Smooth muscle cell (in vitro differentiated cells): ENCODE results near the gene PRSS22. TPM values are rescaled to one million over a fixed set of nuclear protein-coding genes. Genes with fewer than 3 reads are reported as not detected.

ENCODE experiments used
- DNase-seq: peaks from one replicate; lab custom pipeline; 2025; ENCODE audit not compliant: unreplicated experiment; lab: John Stamatoyannopoulos, UW
- H2AFZ ChIP-seq: fragments of 200-600 bp; sonication (generic); 2 replicates; pipeline ENCODE4 v1.6.0; 2016; ENCODE audit warnings: antibody characterized with exemption, low read depth, mild to moderate bottlenecking
- H3F3A ChIP-seq: fragments of 200-600 bp; sonication (generic); 2 replicates; pipeline ENCODE4 v1.6.0; 2017; ENCODE audit warnings: antibody characterized with exemption, low read depth
- H3K27ac ChIP-seq: fragments of 200-600 bp; sonication (generic); 2 replicates; pipeline ENCODE4 v1.5.1; 2016; ENCODE audit warnings: low read depth, mild to moderate bottlenecking
- H3K27me3 ChIP-seq: fragments of 200-600 bp; sonication (generic); 2 replicates; pipeline ENCODE4 v1.6.1; 2016; ENCODE audit warnings: low read depth, mild to moderate bottlenecking
- H3K36me3 ChIP-seq: fragments of 200-600 bp; sonication (generic); 2 replicates; pipeline ENCODE4 v1.5.1; 2016; ENCODE audit warnings: low read depth
- H3K4me1 ChIP-seq: fragments of 200-600 bp; sonication (generic); 2 replicates; pipeline ENCODE4 v1.5.1; 2016; ENCODE audit warnings: low read depth
- H3K4me2 ChIP-seq: fragments of 200-600 bp; sonication (generic); 2 replicates; pipeline ENCODE4 v1.6.0; 2016; ENCODE audit warnings: mild to moderate bottlenecking
- H3K4me3 ChIP-seq: fragments of 200-600 bp; sonication (generic); 2 replicates; pipeline ENCODE4 v1.5.1; 2016; ENCODE audit warnings: mild to moderate bottlenecking
- H3K79me2 ChIP-seq: fragments of 200-600 bp; sonication (generic); 2 replicates; pipeline ENCODE4 v1.6.0; 2016; ENCODE audit warnings: low read depth, mild to moderate bottlenecking
- H3K9ac ChIP-seq: fragments of 200-600 bp; sonication (generic); 2 replicates; pipeline ENCODE4 v1.6.0; 2016; ENCODE audit warnings: low read depth
- H3K9me3 ChIP-seq: fragments of 200-600 bp; sonication (generic); replicated peaks from 2 replicates; pipeline ENCODE4 v1.5.1; 2016; ENCODE audit warnings: low read depth
- H4K20me1 ChIP-seq: fragments of 200-600 bp; sonication (generic); 2 replicates; pipeline ENCODE4 v1.6.0; 2016; ENCODE audit warnings: low read depth
- WGBS: methylation state at CpG from one replicate; pipeline ENCODE4 v1.1.7; 2016; ENCODE audit warnings: low lambda C conversion rate; 5-methylcytosine and 5-hydroxymethylcytosine counted together
- polyA plus RNA-seq: library from polyadenylated mRNA; unstranded; fragments of >200 nt; fragmentation: Nextera tagmentation; extraction: Ambion mirVana; gene quantifications from 2 replicates; pipeline ENCODE4 v1.2.1, GENCODE V29; 2016
- total RNA-seq: library from RNA; depleted of rRNA; stranded (reverse); fragments of >200 nt; gene quantifications from 2 replicates; pipeline ENCODE4 v1.2.3, GENCODE V29; 2014
- TF ChIP-seq, protein P1 (sequence below): fragments of 200-600 bp; sonication (generic); IDR thresholded peaks from 2 replicates; pipeline ENCODE4 v1.5.1; 2017; ENCODE audit warnings: borderline replicate concordance, mild to moderate bottlenecking, antibody characterized with exemption; ENCODE audit not compliant: insufficient read depth, poor library complexity, severe bottlenecking

Gene PRSS22
- total and polyA plus RNA-seq, 2 experiments from 2014 or later: 0.79 to 2.2 TPM

DNA sequence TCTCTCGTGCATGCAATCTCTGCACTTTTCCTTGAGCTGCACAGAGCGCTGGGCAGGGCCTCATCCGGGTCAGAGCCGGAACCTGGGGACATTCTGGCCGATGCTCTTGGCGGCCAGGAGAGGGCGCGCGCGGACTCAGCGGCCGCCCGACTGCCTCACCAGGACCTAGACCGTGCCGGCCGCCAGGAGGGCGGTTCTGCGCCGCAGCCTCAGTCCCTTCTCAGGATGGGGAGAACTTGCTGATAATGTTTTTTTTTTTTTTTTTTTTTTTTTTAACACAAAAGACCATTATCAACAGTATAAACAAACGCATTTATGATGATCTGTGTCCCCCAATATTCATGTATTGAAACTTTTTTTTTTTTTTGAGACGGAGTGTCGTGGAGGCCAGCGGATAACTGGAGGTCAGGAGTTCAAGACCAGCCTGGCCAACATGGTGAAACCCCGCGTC lies 17.0 kb upstream of the PRSS22 start:
- H3F3A ChIP-seq: no peaks in the 10 kb centered on the region
- WGBS: 19% methylated on average over 25 of the region's 25 CpGs
- TF ChIP-seq, protein P1, sequence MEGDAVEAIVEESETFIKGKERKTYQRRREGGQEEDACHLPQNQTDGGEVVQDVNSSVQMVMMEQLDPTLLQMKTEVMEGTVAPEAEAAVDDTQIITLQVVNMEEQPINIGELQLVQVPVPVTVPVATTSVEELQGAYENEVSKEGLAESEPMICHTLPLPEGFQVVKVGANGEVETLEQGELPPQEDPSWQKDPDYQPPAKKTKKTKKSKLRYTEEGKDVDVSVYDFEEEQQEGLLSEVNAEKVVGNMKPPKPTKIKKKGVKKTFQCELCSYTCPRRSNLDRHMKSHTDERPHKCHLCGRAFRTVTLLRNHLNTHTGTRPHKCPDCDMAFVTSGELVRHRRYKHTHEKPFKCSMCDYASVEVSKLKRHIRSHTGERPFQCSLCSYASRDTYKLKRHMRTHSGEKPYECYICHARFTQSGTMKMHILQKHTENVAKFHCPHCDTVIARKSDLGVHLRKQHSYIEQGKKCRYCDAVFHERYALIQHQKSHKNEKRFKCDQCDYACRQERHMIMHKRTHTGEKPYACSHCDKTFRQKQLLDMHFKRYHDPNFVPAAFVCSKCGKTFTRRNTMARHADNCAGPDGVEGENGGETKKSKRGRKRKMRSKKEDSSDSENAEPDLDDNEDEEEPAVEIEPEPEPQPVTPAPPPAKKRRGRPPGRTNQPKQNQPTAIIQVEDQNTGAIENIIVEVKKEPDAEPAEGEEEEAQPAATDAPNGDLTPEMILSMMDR: peak; percentile 89
- H3K9ac ChIP-seq: no peak overlapping the region
- H3K4me1 ChIP-seq: no peaks in the 10 kb centered on the region
- no peaks in the 10 kb centered on the region for H3K36me3 ChIP-seq
- H4K20me1 ChIP-seq: no peaks in the 10 kb centered on the region
- H3K27ac ChIP-seq: no peak overlapping the region
- H2AFZ ChIP-seq: no peak overlapping the region
- H3K4me3 ChIP-seq: no peak overlapping the region
- no peaks in the 10 kb centered on the region for H3K79me2 ChIP-seq
- no peaks in the 10 kb centered on the region for H3K9me3 ChIP-seq
- peaks cover 8% of the 10 kb centered on the region for H3K27me3 ChIP-seq
- DNase-seq: no peak
- no peak overlapping the region for H3K4me2 ChIP-seq

DNA sequence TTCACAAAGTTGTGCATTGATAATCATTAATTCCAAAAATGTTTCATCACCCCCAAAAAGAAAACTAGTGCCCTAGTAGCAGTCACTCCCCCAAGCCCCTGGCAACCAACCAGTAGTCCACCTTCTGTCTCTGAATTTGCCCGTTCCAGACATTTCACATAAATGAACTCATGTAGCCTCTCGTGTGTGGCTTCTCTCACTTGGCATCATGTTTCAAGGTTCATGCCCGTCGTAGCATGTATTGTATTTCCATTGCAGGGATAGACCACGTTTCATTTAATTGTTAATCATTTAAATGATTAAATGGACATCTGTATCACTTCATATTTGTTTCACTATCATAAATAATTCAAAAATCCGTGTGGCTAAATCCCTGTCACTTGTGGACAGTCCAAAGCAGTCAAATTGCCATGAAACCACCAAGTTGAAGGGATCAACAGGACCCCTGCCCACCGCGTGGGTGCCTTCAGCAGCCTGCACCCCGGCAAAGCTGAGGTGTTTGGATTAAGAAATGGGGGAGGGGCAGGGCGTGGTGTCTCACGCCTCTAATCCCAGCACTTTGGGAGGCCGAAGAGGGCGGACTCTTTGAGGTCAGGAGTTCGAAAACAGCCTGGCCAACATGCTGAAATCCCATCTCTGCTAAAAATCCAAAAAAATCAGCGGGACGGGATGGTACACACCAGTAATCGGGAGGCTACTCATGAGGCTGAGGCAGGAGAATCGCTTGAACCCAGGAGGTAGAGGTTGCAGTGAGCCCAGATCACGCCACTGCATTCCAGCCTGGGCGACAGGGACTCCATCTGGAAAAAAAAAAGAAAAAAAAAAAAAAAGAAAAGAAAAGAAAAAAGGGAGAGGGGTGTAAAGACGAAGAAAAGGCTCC lies 16.3 kb upstream of the PRSS22 start:
- no peaks in the 10 kb centered on the region for H3K79me2 ChIP-seq
- no peak overlapping the region for H3K27ac ChIP-seq
- no peak overlapping the region for H3K4me2 ChIP-seq
- no peak overlapping the region for H3K4me3 ChIP-seq
- no peaks in the 10 kb centered on the region for H4K20me1 ChIP-seq
- no peak overlapping the region for H3K9ac ChIP-seq
- 69% methylated on average over 21 of the region's 21 CpGs for WGBS
- H3K27me3 ChIP-seq: peaks cover 8% of the 10 kb centered on the region
- no peak for DNase-seq
- no peaks in the 10 kb centered on the region for H3K4me1 ChIP-seq
- peak overlapping the region; percentile 37 for H2AFZ ChIP-seq
- no peaks in the 10 kb centered on the region for H3K9me3 ChIP-seq
- H3F3A ChIP-seq: no peaks in the 10 kb centered on the region
- H3K36me3 ChIP-seq: no peaks in the 10 kb centered on the region
- TF ChIP-seq, protein P1: no peak

DNA sequence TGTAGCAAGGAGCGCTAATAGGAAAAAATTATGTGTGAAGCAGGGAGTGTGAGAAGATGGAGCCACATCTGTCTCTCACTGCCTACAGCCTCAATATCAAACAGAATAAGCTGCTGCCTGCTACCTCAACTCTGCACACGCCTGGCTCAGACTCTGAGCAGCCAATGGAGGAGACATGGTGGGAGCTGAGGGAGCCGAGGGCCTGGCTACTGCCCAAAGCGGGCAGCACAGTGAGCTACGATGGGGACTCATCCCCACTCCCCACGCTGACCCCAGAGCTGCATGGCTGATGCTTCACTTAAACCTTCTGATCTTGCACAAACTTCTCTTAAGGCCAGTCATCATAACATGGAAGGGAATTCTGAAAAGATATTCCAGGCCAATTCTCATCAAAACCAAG lies 14.0 kb upstream of the PRSS22 start:
- no peak overlapping the region for H3K4me2 ChIP-seq
- H3K36me3 ChIP-seq: no peaks in the 10 kb centered on the region

More for the DNA sequence above, 14.0 kb upstream of the PRSS22 start:
- H3K9ac ChIP-seq: no peak overlapping the region
- H4K20me1 ChIP-seq: no peaks in the 10 kb centered on the region
- H3K27me3 ChIP-seq: peaks cover 8% of the 10 kb centered on the region
- TF ChIP-seq, protein P1: no peak
- H3K4me3 ChIP-seq: no peak overlapping the region
- H3K9me3 ChIP-seq: no peaks in the 10 kb centered on the region
- no peak overlapping the region for H2AFZ ChIP-seq
- DNase-seq: no peak
- H3K4me1 ChIP-seq: peaks cover 7% of the 10 kb centered on the region
- H3K27ac ChIP-seq: no peak overlapping the region
- WGBS: 87% methylated on average over 6 of the region's 6 CpGs
- H3F3A ChIP-seq: no peaks in the 10 kb centered on the region
- no peaks in the 10 kb centered on the region for H3K79me2 ChIP-seq
